OCI-LY3 (cell line): ENCODE data around the gene NR2E1.

Experiments used
- CTCF ChIP-seq: fragments of 200-600, 300-600 bp; sonication (generic); IDR thresholded peaks from 2 replicates; pipeline ENCODE4 v1.5.1; 2014; ENCODE audit warnings: antibody characterized with exemption, low read length, low read depth
- EZH2phosphoT487 ChIP-seq: fragments of 200-600 bp; shearing (Covaris generic); IDR thresholded peaks from 2 replicates; pipeline ENCODE4 v1.6.1; 2018; ENCODE audit warnings: antibody characterized with exemption, mixed run types, low read depth

GRCh38 chr6:108180266-108180665 is 14.4 kb downstream of the NR2E1 start:
- no peak for TF ChIP-seq CTCF
- TF ChIP-seq EZH2phosphoT487 = no peak
